Left forelimb (tissue), 1 donor: ENCODE results near the gene MAPK8IP2.
A peak's percentile ranks its signal among the peaks of the same experiment; 100 is the strongest.

ENCODE experiments used
- DNase-seq: peaks from one replicate; pipeline ENCODE4 v3.0.0-alpha.2; 2018; ENCODE audit warnings: low spot score

Gene MAPK8IP2

DNA sequence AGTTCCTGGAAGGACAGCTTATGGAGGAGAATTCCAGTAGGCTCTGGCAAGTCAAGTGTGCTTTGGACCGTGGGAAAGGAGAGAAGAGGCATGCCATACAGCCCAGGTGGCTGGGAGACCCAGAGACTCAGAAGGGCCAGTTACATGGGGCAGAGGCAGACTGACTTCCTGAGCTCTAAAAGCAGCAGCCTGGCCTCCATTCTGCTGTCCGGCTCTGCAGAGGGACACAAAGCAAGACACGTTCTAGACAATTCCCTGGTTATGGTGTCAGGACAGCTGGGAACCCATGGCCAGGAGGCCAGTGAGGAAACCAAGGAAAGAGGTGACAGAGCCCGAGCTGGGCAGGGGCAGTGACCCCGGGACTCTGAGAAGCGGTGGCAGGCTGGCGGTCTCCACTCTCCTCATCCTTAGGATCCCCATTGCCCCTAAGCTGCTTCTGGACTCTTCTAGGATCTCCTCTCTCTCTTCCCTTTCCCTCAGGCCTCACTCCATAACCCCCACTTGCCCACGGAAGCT lies 25.1 kb upstream of the MAPK8IP2 start:
- DNase-seq = no peak

DNA sequence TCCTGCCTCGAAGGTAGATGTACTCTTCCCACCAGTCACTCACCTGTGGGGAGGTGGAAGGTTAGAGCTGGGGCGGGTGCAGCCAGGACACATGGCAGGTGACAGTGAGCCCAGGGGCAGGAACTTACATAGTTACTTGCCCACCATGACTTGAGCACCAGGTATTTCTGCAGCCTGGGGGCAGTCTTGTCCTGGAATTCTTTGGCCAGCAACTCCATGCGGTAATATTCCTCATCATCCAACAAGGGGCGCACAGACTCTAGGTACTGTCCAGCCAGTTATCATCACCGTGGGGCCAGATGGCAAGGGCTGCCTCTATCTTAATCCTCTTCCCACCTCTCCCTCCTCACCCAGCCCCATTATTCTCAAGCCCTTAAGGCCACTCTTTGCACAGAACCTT lies 24.5 kb upstream of the MAPK8IP2 start:
- no peak for DNase-seq

DNA sequence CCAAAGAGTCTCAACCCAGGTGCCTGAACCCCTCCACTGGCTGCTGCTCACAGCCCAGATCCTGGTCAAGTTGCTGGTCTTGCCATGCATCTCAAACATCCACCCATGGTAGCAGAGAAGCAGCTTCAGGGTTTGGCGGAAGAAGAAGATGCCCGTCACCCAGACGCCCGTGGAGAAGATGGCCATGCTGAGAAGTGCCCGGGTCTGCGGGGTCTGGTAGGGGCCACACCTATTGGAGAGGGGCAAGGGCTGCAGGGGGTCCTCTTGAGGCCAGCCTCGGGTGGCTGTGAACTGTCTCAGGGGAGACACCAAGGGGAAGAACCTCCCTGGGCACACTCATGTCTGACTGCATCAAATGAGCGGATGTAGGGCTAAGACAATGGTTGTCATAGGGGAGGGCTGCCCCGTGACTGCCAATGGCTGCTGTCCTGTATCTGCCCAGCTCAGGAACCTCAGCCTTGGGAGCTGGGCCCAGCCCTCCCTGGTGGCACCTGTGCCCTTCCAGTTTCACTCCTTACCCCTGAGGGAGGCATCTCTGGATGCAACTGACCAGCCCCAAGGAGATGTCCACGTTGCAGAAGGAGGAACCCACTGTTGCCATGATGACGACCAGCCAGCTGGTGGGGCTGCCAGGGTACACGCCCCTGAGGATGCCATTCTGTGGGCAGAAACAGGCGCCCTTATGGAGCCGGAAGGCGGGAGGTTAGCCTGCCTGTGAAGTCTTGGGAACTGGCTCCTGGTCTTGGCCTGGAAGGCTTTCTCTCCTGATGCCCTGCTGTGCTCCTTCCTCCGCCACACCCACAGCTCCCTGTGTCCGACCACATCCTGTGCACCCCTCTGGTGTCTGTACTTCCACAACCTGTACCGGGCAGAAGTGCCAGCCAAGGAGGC lies 23.5 kb upstream of the MAPK8IP2 start:
- DNase-seq = no peak

DNA sequence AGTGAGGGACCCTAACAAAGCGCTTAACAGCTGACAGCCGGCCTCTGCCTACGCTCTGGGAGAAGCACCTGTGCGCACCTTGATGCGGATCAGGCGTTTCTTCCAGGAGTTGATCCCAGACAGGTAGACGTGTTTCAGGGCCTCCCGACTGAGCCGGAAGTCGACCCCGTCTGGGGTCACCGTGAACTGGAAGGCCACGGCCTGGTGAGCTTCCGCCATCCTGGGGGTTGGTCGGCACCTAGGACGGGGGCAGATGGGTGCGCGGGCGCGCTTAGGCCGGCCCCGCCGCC lies 23.0 kb upstream of the MAPK8IP2 start:
- DNase-seq = no peak

DNA sequence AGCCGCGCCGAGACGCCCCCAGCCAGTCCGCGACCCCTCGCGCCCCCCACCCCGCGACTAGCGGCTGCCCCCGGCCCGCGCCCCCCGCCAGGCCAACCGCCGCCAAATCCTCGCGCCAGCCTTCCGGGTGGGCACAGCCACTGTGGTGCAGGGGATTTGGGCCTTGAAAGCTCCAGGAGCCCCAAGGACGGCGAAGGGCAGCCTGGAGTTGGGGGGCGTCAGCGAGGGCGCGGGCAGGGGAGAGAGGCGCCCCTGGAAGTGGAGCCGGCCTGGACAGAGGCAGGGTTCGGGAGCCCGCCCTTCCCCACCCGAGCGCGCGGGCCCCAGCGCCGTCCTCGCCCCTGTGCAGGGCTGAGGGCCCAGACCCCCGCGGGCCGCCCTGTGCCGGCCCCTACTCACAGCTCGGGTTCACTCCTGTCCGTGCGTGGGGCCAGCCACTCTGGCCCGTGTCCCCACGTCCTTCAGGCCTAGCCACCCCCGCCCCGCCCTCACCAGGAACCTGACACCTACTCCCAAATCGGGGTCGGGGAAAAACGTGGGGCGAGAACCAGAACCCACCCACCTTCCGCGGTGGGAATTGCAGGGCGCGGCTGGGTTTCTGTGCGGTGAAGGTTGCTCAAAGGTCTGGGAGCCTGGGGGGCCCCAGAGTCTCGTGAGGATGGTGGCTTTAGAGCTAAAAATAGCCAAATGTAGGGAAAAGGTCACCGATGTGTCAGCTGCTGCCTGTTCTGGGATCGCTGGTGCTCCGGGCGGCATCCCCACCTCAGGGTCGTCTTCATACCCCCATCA lies 22.4 kb upstream of the MAPK8IP2 start, which contains the start of gene CPT1B:
Gene CPT1B (minus strand): TSS at position 441 of the 789 bp plus-strand sequence. CDS start 512 bp downstream, outside the sequence.
- DNase-seq = no peak

DNA sequence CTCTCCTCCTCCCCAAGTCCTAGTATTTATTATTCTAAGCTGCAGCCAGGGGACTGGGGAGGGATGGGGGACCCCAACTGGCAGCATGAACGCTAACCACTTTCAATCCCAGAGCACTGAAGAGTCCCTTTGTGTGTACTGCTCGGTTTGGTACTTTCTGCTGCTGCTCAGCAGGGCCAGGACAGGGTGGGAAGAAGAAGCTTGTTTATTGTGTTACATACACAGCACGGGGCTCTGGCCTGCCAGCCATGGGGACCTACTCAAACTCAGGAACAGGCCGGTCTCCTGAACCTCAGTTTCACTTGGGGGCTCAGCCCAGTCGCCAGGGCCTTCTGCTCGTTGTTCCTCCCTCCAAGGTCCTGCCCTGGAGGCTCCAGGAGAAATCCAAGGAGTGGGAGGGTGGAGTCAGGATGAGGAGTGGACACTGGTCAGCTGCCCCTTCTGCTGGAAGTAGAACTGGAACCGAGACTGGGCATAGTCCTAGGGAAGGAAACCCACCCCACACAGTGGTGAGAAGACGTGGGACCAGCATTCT lies 21.8 kb upstream of the MAPK8IP2 start:
- no peak for DNase-seq

DNA sequence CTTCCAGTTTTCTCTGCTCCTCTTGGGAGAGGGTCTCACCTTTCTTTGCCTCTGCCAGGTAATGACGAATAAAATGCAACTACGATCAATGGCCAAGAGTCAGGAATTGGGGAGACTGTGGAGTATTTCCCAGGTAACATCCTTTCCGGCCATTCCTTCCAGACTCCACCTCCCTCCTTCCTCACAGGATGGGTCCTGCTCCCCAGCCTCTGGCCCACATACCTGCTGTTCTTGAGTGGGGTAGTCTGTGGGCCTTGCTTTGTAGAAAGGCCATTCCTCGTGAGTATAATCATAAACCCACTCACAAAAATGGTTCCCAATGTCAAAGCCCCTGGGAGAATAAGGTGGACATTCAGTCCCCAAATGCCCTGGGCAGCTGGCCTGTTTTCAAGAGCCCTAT lies 20.8 kb upstream of the MAPK8IP2 start:
- no peak for DNase-seq

DNA sequence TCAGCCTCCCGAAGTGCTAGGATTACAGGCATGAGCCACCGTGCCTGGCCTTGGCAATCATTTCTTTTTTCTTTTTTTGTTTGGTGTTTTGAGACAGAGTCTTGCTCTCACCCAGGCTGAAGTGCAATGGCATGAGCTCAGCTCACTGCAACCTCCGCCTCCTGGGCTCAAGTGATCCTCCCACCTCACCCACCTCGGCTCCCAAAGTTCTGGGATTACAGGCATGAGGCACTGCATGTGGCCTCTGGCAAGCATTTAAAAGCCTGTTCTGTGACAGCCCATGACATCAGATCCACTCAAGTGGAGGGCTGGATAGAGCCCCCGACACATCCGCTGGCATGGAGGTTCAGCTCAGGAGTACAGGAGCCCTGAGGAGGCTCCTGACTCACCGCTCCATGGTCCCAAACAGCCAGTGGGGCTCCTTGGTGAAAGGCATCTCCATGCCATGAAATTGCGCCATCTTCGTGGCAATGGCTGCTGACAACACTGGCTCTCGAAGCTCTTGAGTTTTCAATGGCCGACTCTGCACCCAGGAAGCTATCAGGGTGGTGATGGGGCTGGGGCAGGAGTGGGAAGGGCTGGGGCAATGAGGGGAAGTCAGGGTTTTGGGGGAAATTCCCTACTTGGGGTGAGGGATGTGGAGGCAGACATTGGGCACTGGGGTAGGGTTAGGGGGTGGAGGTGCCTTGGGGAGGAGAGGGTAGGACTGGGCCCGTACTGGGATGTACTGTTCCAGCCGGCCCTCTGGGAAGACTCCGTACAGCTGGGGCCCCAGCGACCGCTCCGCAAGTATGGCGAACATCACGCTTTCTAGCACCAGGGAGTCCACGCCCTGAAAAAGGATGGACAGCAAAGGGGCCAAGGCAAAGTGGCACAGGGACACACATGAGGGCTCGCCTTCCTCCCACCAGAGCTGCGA lies 19.3 kb upstream of the MAPK8IP2 start:
- DNase-seq = no peak

DNA sequence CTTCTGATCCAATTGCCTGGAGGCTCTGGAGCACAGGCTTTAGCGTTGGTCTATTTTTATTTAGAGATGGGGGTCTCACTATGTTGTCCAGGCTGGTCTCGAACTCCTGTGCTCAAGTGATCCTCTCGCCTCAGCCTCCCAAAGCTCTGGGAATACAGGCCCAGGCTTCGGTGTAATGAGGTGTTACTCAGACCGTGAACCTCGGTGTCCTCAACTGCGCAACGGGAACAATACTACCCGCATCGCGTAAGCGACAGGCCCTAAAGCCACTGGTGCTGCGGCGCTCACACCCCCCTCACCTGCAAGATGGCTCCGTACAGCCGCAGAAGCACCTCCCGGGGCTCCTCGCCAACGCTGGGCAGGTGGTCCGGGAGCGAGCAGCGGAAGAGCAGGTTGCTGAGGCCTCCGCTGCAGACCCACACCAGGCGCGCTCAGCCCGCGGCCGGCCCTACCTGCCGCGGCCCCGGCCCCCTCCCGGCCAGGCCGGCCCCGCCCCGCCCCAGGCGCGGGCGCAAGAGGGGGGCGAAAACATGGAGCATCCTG lies 18.6 kb upstream of the MAPK8IP2 start:
- DNase-seq = no peak

DNA sequence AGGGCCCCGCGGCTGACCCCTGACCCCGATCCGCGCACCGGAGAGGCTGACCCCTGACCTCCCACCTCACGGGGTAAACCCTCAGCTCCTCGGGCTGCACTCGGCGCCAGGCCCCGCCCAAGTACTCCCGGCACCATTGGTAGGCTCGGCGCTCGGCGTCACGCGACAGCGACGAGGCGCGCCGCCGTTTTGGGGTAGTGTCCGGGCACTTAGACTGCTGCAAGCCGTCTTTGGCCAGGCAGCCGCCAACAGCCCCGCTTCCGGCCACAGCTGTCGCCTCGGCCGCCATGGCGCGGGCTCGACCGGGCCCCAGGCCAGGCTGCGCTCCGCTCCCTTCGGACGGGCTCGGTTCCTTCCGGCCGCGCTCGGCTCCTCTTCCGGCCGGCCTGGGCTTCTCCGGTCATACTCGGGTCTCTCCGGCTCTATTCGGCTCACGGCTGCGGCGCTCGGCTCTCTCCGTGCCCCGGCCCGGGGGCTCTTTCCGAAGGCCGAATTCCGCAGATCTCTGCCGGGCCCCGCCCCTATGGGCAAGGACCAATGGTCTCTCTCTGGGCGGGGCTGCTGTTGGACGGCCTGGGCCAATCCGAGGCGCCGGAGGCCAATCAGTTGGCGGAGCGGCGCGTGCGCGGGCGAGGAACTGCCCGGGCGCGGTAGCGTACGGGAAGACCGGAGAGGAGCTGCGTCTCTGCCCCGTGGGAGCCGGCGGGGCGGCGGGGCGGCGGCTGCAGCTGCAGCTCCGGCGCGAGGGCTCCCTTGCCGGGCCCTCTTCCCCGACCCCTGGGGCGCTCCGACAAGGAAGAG lies 17.9 kb upstream of the MAPK8IP2 start, which contains the start of gene CHKB:
Gene CHKB (minus strand): TSS at position 357 of the 801 bp plus-strand sequence. CDS start 68 bp downstream, at position 289.
- DNase-seq = peak; percentile 99

DNA sequence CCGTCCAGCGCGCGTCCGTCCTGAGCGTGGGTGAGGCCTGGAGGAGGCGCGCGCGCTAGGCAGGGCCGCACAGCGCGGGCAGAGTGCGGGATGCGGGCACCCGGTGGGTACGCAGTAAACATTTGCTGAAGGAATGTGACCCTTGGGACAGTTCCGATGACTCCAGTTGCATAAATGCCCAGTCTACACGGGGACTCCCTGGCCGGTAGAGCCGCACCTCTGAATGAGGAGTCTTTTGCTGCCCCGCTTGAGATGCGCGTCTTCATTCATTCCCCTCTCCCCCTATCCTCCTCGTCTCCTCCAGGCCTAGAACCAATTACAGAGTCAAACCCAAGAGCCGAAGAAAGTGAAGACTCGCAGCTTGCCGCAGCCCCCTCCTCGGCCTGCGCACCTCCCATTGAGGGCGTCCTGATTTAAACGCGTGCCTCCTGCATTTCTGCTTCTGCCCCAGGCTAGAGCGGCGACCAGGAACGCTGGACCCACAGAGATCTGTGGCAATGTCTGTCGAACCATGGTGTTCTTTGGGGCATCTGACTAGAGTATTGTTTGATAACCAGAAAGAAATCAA lies 17.2 kb upstream of the MAPK8IP2 start:
- DNase-seq = no peak

DNA sequence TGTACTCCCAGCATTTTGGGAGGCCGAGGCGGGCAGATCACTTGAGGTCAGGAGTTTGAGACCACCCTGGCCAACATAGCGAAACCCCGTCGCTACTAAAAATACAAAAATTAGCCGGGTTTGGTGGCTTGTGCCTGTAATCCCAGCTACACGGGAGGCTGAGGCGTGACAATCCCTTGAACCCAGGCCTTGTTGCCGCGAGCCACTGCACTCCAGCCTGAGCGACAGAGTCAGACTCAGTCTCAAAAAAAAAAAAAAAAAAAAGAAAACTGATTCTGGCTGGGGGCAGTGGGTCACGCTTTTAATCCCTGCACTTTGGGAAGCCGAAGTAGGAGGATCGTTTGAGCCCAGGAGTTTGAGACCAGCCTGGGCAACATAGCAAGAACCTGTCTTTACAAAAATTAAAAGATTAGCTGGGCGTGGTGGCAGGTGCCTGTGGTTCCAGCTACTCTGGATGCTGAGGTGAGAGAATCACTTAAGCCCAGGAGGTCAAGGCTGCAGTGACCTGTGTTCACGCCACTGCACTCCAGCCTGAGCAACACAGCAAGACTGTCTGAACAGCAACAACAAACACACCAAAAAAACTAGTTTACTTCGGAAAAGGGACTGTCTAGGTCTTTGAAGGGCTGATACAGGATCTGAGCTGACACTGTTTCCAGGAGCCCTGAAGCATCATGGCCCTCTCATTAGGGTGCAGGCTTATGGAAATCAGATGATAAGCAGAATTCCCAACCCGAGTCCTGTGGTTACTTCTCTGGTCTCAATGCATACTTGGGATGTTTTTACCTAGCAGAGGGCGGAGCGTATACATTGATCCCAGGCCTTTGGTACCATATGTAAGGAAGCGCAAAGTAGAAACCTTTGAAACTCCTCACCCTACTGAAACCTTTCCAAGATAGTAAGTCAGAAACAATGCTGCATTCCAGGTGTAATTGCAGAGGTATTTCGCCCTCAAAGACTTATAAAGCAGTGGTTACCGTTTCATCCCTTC lies 16.2 kb upstream of the MAPK8IP2 start:
- no peak for DNase-seq

DNA sequence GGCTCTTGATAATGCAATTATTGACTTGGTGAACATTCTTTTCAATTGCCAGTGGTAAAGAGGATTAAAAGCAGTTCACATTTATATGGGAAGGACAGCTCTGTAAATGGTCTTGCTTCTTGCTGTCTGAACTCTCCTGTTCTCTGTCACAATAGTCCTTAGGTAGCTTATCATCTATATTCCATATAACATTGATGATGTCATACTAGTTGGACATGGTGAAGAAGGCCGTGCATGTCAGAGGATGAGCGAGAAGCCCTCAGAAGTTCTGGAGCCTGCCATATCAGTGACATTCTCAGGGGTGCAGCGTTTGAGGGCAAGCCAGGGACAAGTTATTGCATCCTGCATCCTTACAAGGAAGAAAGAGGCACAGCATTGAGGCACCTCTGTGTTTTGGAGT lies 15.4 kb upstream of the MAPK8IP2 start:
- no peak for DNase-seq

DNA sequence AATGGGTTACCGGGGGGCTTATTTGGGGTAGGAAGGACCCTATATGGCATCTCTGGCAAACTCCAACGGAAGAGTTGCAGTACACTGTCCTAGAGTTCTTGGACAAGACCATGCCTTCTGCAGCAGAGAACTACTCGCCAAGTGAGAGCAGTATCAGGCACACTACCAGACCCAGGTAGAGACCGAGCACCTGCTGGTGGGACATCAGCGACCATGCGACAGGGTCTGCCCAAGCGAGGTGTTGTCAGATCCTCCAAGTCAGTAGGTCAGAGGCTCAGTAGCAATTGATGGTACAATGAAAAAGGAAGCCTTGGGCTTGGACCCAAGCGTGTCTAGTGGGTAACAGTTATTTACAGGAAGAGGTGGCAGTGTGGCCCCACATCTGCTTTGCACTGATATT lies 14.8 kb upstream of the MAPK8IP2 start:
- no peak for DNase-seq

DNA sequence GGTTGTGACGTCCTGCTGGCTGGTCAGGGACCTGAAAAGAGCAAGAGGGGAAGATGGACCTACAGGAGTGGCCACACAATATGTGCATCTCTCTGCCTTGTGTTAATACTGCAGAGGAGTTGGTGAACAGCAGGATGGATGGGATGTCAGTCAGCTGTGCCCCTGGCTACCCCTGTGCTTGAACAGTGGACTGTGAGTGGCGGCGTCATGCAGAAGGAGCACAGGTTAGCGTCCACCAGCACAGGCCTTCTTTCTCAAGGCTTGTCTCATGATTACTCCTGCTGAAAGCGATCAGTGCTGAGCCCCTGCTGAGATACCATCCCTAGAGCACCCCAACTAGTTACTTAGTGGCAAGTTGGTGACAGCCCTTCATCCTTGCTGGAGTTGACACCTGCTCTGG lies 14.2 kb upstream of the MAPK8IP2 start:
- no peak for DNase-seq

DNA sequence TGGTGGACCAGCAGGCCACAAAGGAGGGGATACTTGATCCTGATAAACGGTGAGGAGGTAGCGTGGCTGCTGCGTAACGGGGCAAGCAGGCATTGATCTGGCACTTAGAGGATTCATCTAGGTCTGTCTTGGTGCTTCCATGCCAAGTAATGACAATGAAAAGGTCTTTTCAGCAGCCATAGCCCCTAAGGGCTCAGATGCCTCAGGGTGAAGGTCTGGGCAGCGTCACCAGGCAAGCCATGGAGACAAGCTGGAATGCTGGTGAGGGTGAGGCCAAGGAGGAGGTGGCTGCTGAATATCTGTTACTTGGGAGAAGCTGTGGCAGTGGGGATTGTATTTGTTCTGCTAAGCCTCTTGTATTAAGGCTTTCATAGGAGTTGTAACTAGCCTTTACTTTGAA lies 13.2 kb upstream of the MAPK8IP2 start:
- no peak for DNase-seq

DNA sequence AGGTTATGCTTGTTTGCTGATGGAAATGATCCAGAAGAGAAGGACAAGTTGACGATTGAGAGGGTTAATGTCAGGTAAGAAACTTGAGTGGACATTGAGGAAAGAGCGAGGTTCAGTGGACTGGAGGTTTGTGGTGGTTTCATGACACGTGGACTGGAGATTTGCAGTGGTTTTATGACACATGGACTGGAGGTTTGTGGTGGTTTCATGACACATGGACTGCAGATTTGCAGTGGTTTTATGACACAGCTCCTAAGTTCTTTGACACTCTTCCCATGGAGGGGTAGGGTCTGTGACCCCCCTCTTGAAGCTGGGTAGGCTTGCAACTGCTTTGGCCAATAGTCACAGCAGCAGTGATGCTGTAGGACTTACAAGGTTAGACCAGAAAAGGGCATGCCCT lies 5.4 kb upstream of the MAPK8IP2 start:
- DNase-seq = no peak

DNA sequence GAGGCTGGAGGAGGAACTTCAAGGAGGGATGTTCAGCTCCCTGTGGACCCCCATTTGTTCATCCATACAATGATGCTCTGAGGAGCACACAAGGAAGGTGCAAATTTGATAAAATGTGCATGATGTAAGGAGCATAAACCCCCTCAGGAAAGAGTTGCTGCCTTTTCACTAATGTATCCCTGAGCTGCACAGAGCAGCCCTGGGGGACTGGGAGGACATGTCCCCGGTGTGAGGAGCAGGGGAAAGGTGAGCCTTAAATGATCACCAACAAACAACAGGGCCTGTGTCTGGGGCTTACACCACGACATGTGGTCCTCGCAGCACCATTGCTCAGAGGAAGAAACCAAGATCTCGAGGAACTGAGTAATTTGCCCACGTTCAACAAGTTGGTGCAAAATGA lies 3.5 kb upstream of the MAPK8IP2 start:
- DNase-seq = no peak
